Diencephalon (tissue), 1 donor: ENCODE results near the gene PLEKHG4. TPM values are rescaled to one million over a fixed set of nuclear protein-coding genes. Genes with fewer than 3 reads are reported as not detected.

Experiments used
- total RNA-seq: library from RNA; depleted of rRNA; stranded (reverse); fragments of >200 nt; gene quantifications from one replicate; pipeline ENCODE4 v1.2.3, GENCODE V29; 2014

Gene PLEKHG4
- 3.7 TPM for total RNA-seq

GRCh38 chr16:67279296-67280089 is at the start of gene PLEKHG4:
Gene PLEKHG4 (plus strand): TSS chr16:67279532. CDS start chr16:67280045, 513 bp downstream.

GRCh38 chr16:67247192-67248072 is 31.9 kb upstream of the PLEKHG4 start, which contains the start of gene FHOD1:
Gene FHOD1 (minus strand): TSS chr16:67247481. CDS start chr16:67247410, 71 bp downstream.

GRCh38 chr16:67248401-67249177 is 30.7 kb upstream of the PLEKHG4 start, which contains the start of gene SLC9A5:
Gene SLC9A5 (plus strand): TSS chr16:67248979. CDS start chr16:67249015, 36 bp downstream.

GRCh38 chr16:67326472-67327309 is 47.4 kb downstream of the PLEKHG4 start, which contains the start of the genes KCTD19 and LRRC36:
Gene KCTD19 (minus strand): TSS chr16:67326741. CDS start chr16:67326707, 34 bp downstream.
Gene LRRC36 (plus strand): TSS chr16:67326815. CDS start chr16:67326863, 48 bp downstream.

Other genes starting within 250 kb of the PLEKHG4 start
- 21.7 TPM for gene PHAF1, start 169.6 kb upstream of the PLEKHG4 start, total RNA-seq
- gene B3GNT9, start 128.5 kb upstream of the PLEKHG4 start, total RNA-seq, result 1.8 TPM
- 1.6 TPM for gene TRADD, start 119.6 kb upstream of the PLEKHG4 start, total RNA-seq
- 1.4 TPM for gene FBXL8, start 119.6 kb upstream of the PLEKHG4 start, total RNA-seq
- gene HSF4, start 114.8 kb upstream of the PLEKHG4 start, total RNA-seq, result 14.3 TPM
- 9.2 TPM for gene NOL3, start 109.0 kb upstream of the PLEKHG4 start, total RNA-seq
- gene MATCAP1, start 95.6 kb upstream of the PLEKHG4 start, total RNA-seq, result 58.8 TPM
- gene EXOC3L1, start 89.4 kb upstream of the PLEKHG4 start, total RNA-seq, result 1.2 TPM
- gene E2F4, start 87.4 kb upstream of the PLEKHG4 start, total RNA-seq, result 20.1 TPM
- 0.69 TPM for gene ELMO3, start 80.4 kb upstream of the PLEKHG4 start, total RNA-seq
- 23.1 TPM for gene TMEM208, start 52.4 kb upstream of the PLEKHG4 start, total RNA-seq
- gene FHOD1, start 32.1 kb upstream of the PLEKHG4 start, total RNA-seq, result 4.8 TPM
- gene SLC9A5, start 30.6 kb upstream of the PLEKHG4 start, total RNA-seq, result 2.8 TPM
- 2.1 TPM for gene KCTD19, start 47.2 kb downstream of the PLEKHG4 start, total RNA-seq
- 9.5 TPM for gene LRRC36, start 47.3 kb downstream of the PLEKHG4 start, total RNA-seq
- 36.2 TPM for gene TPPP3, start 114.0 kb downstream of the PLEKHG4 start, total RNA-seq
- 4.6 TPM for gene ZDHHC1, start 136.9 kb downstream of the PLEKHG4 start, total RNA-seq
- 6.5 TPM for gene HSD11B2, start 151.6 kb downstream of the PLEKHG4 start, total RNA-seq
- 130 TPM for gene ATP6V0D1, start 201.6 kb downstream of the PLEKHG4 start, total RNA-seq
- gene AGRP, start 204.0 kb downstream of the PLEKHG4 start, total RNA-seq, result not detected
- 30.7 TPM for gene RIPOR1, start 249.3 kb downstream of the PLEKHG4 start, total RNA-seq